Measurements from ENCODE around the gene NACA2. TPM values are rescaled to one million over a fixed set of nuclear protein-coding genes. Genes with fewer than 3 reads are reported as not detected.

The NACA2 gene
- total RNA-seq (ENCODE audit: unreplicated experiment): not detected
- long read RNA-seq, partial matches to known transcripts: 0 of 1 reads
- long read RNA-seq, other reads (novel, unspliced or antisense): 0 of 1 reads

GRCh38 chr17:61591018-61591417 lies at the start of gene NACA2:
Gene NACA2, minus strand, starts transcription at chr17:61591219. Its CDS starts 39 bp downstream, at chr17:61591180.
- Mint-ChIP-seq H3K36me3 (ENCODE audit: unreplicated experiment) (no peaks in the 10 kb centered on the region), H3K27me3 (ENCODE audit: unreplicated experiment) (no peaks in the 10 kb centered on the region), H3K9me3 (ENCODE audit: unreplicated experiment) (no peaks in the 10 kb centered on the region), H3K4me1 (ENCODE audit: low read depth, unreplicated experiment) (no peaks in the 10 kb centered on the region), H3K4me3 (ENCODE audit: unreplicated experiment) (no peak within 1 kb of the TSS), H3K27ac (ENCODE audit: unreplicated experiment) (no peak within 1 kb of the TSS)
- DNase-seq: no peak
- no peak for TF ChIP-seq CTCF (IDR thresholded peaks at IDR 0.05; ENCODE audit: partially characterized antibody, unreplicated experiment)

GRCh38 chr17:61639818-61640217 lies 48.8 kb upstream of the NACA2 start:
- peaks cover 2% of the 10 kb centered on the region for H3K27me3 Mint-ChIP-seq (ENCODE audit: unreplicated experiment)
- no peak overlapping the region for H3K27ac Mint-ChIP-seq (ENCODE audit: unreplicated experiment)
- H3K4me3 Mint-ChIP-seq (ENCODE audit: unreplicated experiment): no peak overlapping the region

GRCh38 chr17:61638087-61638486 lies 47.1 kb upstream of the NACA2 start:
- Mint-ChIP-seq H3K9me3 (ENCODE audit: unreplicated experiment) (peaks cover 3% of the 10 kb centered on the region), H3K27me3 (ENCODE audit: unreplicated experiment) (peaks cover 2% of the 10 kb centered on the region), H3K36me3 (ENCODE audit: unreplicated experiment) (peaks cover 9% of the 10 kb centered on the region), H3K4me3 (ENCODE audit: unreplicated experiment) (no peak overlapping the region), H3K4me1 (ENCODE audit: low read depth, unreplicated experiment) (no peaks in the 10 kb centered on the region), H3K27ac (ENCODE audit: unreplicated experiment) (no peak overlapping the region)
- no peak for DNase-seq
- TF ChIP-seq CTCF (IDR thresholded peaks at IDR 0.05; ENCODE audit: partially characterized antibody, unreplicated experiment): no peak

More at GRCh38 chr17:61639818-61640217, 48.8 kb upstream of the NACA2 start:
- Mint-ChIP-seq H3K36me3 (ENCODE audit: unreplicated experiment) (peaks cover 9% of the 10 kb centered on the region), H3K9me3 (ENCODE audit: unreplicated experiment) (peaks cover 3% of the 10 kb centered on the region), H3K4me1 (ENCODE audit: low read depth, unreplicated experiment) (no peaks in the 10 kb centered on the region)
- TF ChIP-seq CTCF (IDR thresholded peaks at IDR 0.05; ENCODE audit: partially characterized antibody, unreplicated experiment): no peak
- no peak for DNase-seq

- no peaks in the 10 kb centered on the region for H3K4me1 Mint-ChIP-seq (ENCODE audit: low read depth, unreplicated experiment)
- no peak overlapping the region for H3K4me3 Mint-ChIP-seq (ENCODE audit: unreplicated experiment)
- peaks cover 9% of the 10 kb centered on the region for H3K36me3 Mint-ChIP-seq (ENCODE audit: unreplicated experiment)
- H3K27ac Mint-ChIP-seq (ENCODE audit: unreplicated experiment): no peak overlapping the region
- peak; percentile 38 for DNase-seq
- H3K27me3 Mint-ChIP-seq (ENCODE audit: unreplicated experiment): peaks cover 2% of the 10 kb centered on the region
- peaks cover 3% of the 10 kb centered on the region for H3K9me3 Mint-ChIP-seq (ENCODE audit: unreplicated experiment)
- peak; percentile 60 for TF ChIP-seq CTCF (IDR thresholded peaks at IDR 0.05; ENCODE audit: partially characterized antibody, unreplicated experiment)
Observed at GRCh38 chr17:61635913-61636432, 45.0 kb upstream of the NACA2 start.

- no peak overlapping the region for H3K4me3 Mint-ChIP-seq (ENCODE audit: unreplicated experiment)
- peaks cover 2% of the 10 kb centered on the region for H3K27me3 Mint-ChIP-seq (ENCODE audit: unreplicated experiment)
- H3K9me3 Mint-ChIP-seq (ENCODE audit: unreplicated experiment): peaks cover 3% of the 10 kb centered on the region
- no peak for TF ChIP-seq CTCF (IDR thresholded peaks at IDR 0.05; ENCODE audit: partially characterized antibody, unreplicated experiment)
- no peak for DNase-seq
- H3K36me3 Mint-ChIP-seq (ENCODE audit: unreplicated experiment): peaks cover 9% of the 10 kb centered on the region
- H3K4me1 Mint-ChIP-seq (ENCODE audit: low read depth, unreplicated experiment): no peaks in the 10 kb centered on the region
- no peak overlapping the region for H3K27ac Mint-ChIP-seq (ENCODE audit: unreplicated experiment)
Observed at GRCh38 chr17:61634942-61635538, 44.0 kb upstream of the NACA2 start.

Measured in glutamatergic neuron (in vitro differentiated cells).